DND-41 (cell line): ENCODE data around the gene ARHGAP26.

Experiments used
- CTCF ChIP-seq: IDR thresholded peaks from 2 replicates; pipeline ENCODE4 v1.5.1; 2012; ENCODE audit warnings: borderline replicate concordance, low read length, moderate library complexity, mild to moderate bottlenecking; ENCODE audit not compliant: poor library complexity, severe bottlenecking; ENCODE audit errors: extremely low read depth
- EZH2 ChIP-seq: IDR thresholded peaks from 3 replicates; pipeline ENCODE4 v1.6.1; 2012; ENCODE audit warnings: borderline replicate concordance, low read depth, mild to moderate bottlenecking, moderate library complexity, low read length, inconsistent platforms; ENCODE audit not compliant: severe bottlenecking

GRCh38 chr5:142800776-142801494 lies 30.8 kb downstream of the ARHGAP26 start:
- TF ChIP-seq CTCF (no peak), EZH2 (no peak)
